GM13976 (cell line): ENCODE data around the gene FLNB.

ENCODE experiments used
- DNase-seq: peaks from one replicate; pipeline ENCODE4 v3.0.0; 2012; ENCODE audit warnings: low spot score
- CTCF ChIP-seq: IDR thresholded peaks from 2 replicates; pipeline ENCODE4 v1.5.1; 2012; ENCODE audit warnings: borderline replicate concordance, mild to moderate bottlenecking; ENCODE audit not compliant: insufficient read depth; ENCODE audit errors: extremely low read depth, missing control alignments, control extremely low read depth
- in situ Hi-C: fragments of 300-500 bp; cut with MboI; formaldehyde crosslinking; loops from one replicate; pipeline ENCODE4 v1.12.0; 2022; ENCODE audit warnings: low sequenced_read_pairs, mixed read lengths, inconsistent platforms; ENCODE audit not compliant: unreplicated experiment

The FLNB gene

GRCh38 chr3:57980416-57980815 lies 27.8 kb upstream of the FLNB start:
- no peak for DNase-seq
- no peak for TF ChIP-seq CTCF
- in situ Hi-C loops = no loop called here

GRCh38 chr3:57981483-57982087 lies 26.6 kb upstream of the FLNB start:
- TF ChIP-seq CTCF = no peak
- in situ Hi-C loops = no loop called here

GRCh38 chr3:57982561-57983243 lies 25.5 kb upstream of the FLNB start:
- no peak for TF ChIP-seq CTCF
- DNase-seq = no peak
- in situ Hi-C loops = no loop called here

More at GRCh38 chr3:57981483-57982087, 26.6 kb upstream of the FLNB start:
- DNase-seq = no peak

GRCh38 chr3:57983734-57984518 lies 24.3 kb upstream of the FLNB start:
- in situ Hi-C loops = no loop called here
- no peak for TF ChIP-seq CTCF
- DNase-seq = peak; percentile 77

GRCh38 chr3:57985176-57985983 lies 22.8 kb upstream of the FLNB start:
- in situ Hi-C loops = no loop called here
- no peak for TF ChIP-seq CTCF
- DNase-seq = no peak

- DNase-seq = no peak
- in situ Hi-C loops = no loop called here
- no peak for TF ChIP-seq CTCF
These were observed 22.3 kb upstream of the FLNB start for GRCh38 chr3:57985984-57986246.
